Measurements from ENCODE around the gene EYA2.

DNA sequence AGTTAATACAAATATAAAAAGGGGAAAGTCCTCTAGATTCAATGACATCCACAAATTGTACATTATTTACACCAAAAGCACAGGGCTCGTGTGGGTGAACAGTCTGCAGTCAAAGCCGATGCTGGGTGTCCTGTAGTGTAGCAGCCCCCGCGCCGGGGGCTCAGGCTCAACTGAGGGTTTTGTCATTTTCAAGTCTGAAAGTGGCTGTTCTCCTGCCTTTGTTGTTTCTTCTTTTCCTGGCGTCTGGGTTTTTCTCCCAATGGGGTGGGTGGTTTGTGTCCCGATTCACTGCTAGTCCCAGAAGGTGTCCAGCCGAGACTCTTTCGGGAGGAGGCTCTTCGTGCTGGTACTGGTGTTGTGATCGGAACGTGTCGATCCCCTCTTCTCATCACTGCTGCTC is 315.8 kb downstream of the EYA2 start:
- TF ChIP-seq, protein P1, sequence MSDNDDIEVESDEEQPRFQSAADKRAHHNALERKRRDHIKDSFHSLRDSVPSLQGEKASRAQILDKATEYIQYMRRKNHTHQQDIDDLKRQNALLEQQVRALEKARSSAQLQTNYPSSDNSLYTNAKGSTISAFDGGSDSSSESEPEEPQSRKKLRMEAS (IDR thresholded peaks at IDR 0.05), result no peak
- TF ChIP-seq, protein P2, sequence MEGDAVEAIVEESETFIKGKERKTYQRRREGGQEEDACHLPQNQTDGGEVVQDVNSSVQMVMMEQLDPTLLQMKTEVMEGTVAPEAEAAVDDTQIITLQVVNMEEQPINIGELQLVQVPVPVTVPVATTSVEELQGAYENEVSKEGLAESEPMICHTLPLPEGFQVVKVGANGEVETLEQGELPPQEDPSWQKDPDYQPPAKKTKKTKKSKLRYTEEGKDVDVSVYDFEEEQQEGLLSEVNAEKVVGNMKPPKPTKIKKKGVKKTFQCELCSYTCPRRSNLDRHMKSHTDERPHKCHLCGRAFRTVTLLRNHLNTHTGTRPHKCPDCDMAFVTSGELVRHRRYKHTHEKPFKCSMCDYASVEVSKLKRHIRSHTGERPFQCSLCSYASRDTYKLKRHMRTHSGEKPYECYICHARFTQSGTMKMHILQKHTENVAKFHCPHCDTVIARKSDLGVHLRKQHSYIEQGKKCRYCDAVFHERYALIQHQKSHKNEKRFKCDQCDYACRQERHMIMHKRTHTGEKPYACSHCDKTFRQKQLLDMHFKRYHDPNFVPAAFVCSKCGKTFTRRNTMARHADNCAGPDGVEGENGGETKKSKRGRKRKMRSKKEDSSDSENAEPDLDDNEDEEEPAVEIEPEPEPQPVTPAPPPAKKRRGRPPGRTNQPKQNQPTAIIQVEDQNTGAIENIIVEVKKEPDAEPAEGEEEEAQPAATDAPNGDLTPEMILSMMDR (IDR thresholded peaks at IDR 0.05; ENCODE audit: low read depth, low read length, missing input control), result no peak
- no peak for TF ChIP-seq GABPA (IDR thresholded peaks at IDR 0.05 in 1 of 2, conservative IDR thresholded peaks at IDR 0.05 in 1 of 2)
- TF ChIP-seq, protein P3, sequence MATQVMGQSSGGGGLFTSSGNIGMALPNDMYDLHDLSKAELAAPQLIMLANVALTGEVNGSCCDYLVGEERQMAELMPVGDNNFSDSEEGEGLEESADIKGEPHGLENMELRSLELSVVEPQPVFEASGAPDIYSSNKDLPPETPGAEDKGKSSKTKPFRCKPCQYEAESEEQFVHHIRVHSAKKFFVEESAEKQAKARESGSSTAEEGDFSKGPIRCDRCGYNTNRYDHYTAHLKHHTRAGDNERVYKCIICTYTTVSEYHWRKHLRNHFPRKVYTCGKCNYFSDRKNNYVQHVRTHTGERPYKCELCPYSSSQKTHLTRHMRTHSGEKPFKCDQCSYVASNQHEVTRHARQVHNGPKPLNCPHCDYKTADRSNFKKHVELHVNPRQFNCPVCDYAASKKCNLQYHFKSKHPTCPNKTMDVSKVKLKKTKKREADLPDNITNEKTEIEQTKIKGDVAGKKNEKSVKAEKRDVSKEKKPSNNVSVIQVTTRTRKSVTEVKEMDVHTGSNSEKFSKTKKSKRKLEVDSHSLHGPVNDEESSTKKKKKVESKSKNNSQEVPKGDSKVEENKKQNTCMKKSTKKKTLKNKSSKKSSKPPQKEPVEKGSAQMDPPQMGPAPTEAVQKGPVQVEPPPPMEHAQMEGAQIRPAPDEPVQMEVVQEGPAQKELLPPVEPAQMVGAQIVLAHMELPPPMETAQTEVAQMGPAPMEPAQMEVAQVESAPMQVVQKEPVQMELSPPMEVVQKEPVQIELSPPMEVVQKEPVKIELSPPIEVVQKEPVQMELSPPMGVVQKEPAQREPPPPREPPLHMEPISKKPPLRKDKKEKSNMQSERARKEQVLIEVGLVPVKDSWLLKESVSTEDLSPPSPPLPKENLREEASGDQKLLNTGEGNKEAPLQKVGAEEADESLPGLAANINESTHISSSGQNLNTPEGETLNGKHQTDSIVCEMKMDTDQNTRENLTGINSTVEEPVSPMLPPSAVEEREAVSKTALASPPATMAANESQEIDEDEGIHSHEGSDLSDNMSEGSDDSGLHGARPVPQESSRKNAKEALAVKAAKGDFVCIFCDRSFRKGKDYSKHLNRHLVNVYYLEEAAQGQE (IDR thresholded peaks at IDR 0.05), result no peak
- no peak for TF ChIP-seq HNF4A (conservative IDR thresholded peaks at IDR 0.05)
